Liver (tissue), 3 donors: ENCODE measurements around the gene IL1RL1.

Experiments used
- CTCF ChIP-seq: fragments of 150-350 bp; IDR thresholded peaks from 2 replicates; pipeline ENCODE4 v1.5.1; 2017; ENCODE audit warnings: improper control_type of control experiment, low read depth, low read length; ENCODE audit not compliant: missing input control
- EGR1 ChIP-seq, 2 donors: IDR thresholded peaks; 2 replicates each; pipeline ENCODE4 v1.6.1; 2016 to 2018; ENCODE audit warnings: antibody characterized with exemption in 2 of 2, low read depth in 2 of 2
- FOXA1 ChIP-seq: IDR thresholded peaks from 2 replicates; pipeline ENCODE4 v1.6.1; 2016; ENCODE audit warnings: antibody characterized with exemption
- GABPA ChIP-seq, 2 donors: IDR thresholded peaks in 1 of 2; conservative IDR thresholded peaks in 1 of 2; 2 replicates each; pipeline ENCODE4 v1.6.1; 2016; ENCODE audit warnings: antibody characterized with exemption in 2 of 2, mild to moderate bottlenecking in 1 of 2, moderate library complexity in 1 of 2
- HNF4G ChIP-seq: IDR thresholded peaks from 2 replicates; pipeline ENCODE4 v1.6.1; 2016; ENCODE audit warnings: antibody characterized with exemption
- JUND ChIP-seq, 2 donors: IDR thresholded peaks; 2 replicates each; pipeline ENCODE4 v1.6.1; 2016; ENCODE audit warnings: antibody characterized with exemption in 2 of 2
- RAD21 ChIP-seq, 2 donors: IDR thresholded peaks; 2 replicates each; pipeline ENCODE4 v1.6.1; 2016; ENCODE audit warnings: antibody characterized with exemption in 2 of 2, mild to moderate bottlenecking in 2 of 2
- REST ChIP-seq: IDR thresholded peaks from 2 replicates; pipeline ENCODE4 v1.6.1; 2016; ENCODE audit warnings: antibody characterized with exemption, mild to moderate bottlenecking
- SP1 ChIP-seq: IDR thresholded peaks from 2 replicates; pipeline ENCODE4 v1.6.1; 2018; ENCODE audit warnings: antibody characterized with exemption, mild to moderate bottlenecking
- TAF1 ChIP-seq: conservative IDR thresholded peaks from 2 replicates; pipeline ENCODE4 v1.6.1; 2016; ENCODE audit warnings: antibody characterized with exemption, mild to moderate bottlenecking
- TF ChIP-seq, protein P1 (sequence below): IDR thresholded peaks from 2 replicates; pipeline ENCODE4 v1.6.1; 2016; ENCODE audit warnings: antibody characterized with exemption
- TF ChIP-seq, protein P2 (sequence below): IDR thresholded peaks from 2 replicates; pipeline ENCODE4 v1.6.1; 2016; ENCODE audit warnings: antibody characterized with exemption
- donor health status: healthy.
- donor health status: healthy.

- no peak for TF ChIP-seq FOXA1
- TF ChIP-seq, protein P1, sequence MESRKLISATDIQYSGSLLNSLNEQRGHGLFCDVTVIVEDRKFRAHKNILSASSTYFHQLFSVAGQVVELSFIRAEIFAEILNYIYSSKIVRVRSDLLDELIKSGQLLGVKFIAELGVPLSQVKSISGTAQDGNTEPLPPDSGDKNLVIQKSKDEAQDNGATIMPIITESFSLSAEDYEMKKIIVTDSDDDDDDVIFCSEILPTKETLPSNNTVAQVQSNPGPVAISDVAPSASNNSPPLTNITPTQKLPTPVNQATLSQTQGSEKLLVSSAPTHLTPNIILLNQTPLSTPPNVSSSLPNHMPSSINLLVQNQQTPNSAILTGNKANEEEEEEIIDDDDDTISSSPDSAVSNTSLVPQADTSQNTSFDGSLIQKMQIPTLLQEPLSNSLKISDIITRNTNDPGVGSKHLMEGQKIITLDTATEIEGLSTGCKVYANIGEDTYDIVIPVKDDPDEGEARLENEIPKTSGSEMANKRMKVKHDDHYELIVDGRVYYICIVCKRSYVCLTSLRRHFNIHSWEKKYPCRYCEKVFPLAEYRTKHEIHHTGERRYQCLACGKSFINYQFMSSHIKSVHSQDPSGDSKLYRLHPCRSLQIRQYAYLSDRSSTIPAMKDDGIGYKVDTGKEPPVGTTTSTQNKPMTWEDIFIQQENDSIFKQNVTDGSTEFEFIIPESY = no peak
- TF ChIP-seq CTCF = no peak
- TF ChIP-seq RAD21 (IDR thresholded peaks at IDR 0.05) = no peak
- no peak for TF ChIP-seq EGR1 (IDR thresholded peaks at IDR 0.05; ENCODE audit: low read depth in 2 of 2)
- TF ChIP-seq, protein P2, sequence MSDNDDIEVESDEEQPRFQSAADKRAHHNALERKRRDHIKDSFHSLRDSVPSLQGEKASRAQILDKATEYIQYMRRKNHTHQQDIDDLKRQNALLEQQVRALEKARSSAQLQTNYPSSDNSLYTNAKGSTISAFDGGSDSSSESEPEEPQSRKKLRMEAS = no peak
- TF ChIP-seq GABPA (IDR thresholded peaks at IDR 0.05 in 1 of 2, conservative IDR thresholded peaks at IDR 0.05 in 1 of 2) = no peak
- TF ChIP-seq REST = no peak
- no peak for TF ChIP-seq SP1
- TF ChIP-seq JUND (IDR thresholded peaks at IDR 0.05) = no peak
- no peak for TF ChIP-seq HNF4G
- no peak for TF ChIP-seq TAF1
Measured at GRCh38 chr2:102337012-102337411, 25.6 kb downstream of the IL1RL1 start.
